ENCODE data around the gene LSM4. TPM values are rescaled to one million over a fixed set of nuclear protein-coding genes. Genes with fewer than 3 reads are reported as not detected.

The LSM4 gene
- total RNA-seq, 1 donor from 2014 or later: 62.5 TPM

DNA sequence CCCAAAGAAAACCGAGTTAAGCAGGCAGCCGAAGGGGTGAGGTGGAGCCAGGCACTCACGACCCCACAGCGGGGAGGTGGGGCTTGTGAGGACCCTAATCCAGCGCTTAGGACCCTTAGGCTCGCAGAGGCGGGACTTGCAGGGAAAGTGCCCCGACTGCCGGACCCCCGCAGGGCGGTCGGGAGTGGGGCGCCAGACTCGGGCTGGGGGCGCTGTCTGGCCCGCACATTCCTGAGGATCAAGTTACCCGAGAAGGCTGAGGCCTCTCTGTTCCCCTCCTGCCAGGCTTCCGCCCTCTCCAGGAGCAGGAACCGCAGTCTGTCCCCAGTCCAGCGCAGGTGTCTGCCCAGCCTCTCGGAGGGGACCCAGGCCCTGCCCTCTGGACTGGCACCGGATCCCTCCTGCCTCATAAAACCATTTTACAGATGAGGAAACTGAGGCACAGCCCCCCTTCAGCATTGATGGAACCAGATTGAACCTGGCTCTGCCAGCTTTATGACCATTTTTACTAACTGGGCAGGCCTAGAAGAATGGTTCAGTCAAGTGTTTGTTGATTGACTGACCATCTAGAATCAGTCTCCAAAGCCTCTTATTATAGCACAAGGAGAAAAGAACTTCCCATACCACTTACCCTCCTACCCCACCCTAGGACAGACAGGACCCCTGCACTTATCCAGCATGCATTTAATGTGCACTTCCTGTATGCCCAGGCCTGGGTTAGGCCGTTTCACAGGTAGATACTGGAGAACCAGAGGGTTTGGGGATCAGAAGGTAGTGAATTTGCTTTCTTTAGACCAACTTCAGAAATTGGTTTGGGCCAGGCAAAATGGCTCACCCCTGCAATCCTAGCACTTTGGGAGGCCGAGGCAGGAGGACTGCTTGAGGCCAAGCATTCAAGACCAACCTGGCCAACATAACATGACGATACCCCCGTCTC is 34.8 kb downstream of the LSM4 start:
- peaks cover 4 to 24% of the 10 kb centered on the region in 2 donors for H3K4me1 ChIP-seq
- intact Hi-C loops (cut with DNase I): no loop called here
- no peaks in the 10 kb centered on the region for H3K27me3 ChIP-seq
- H3K4me3 ChIP-seq: no peak overlapping the region
- no peak for DNase-seq (ENCODE audit: low spot score in 2 of 2)
- H3K9me3 ChIP-seq: no peaks in the 10 kb centered on the region
- TF ChIP-seq, protein P1, sequence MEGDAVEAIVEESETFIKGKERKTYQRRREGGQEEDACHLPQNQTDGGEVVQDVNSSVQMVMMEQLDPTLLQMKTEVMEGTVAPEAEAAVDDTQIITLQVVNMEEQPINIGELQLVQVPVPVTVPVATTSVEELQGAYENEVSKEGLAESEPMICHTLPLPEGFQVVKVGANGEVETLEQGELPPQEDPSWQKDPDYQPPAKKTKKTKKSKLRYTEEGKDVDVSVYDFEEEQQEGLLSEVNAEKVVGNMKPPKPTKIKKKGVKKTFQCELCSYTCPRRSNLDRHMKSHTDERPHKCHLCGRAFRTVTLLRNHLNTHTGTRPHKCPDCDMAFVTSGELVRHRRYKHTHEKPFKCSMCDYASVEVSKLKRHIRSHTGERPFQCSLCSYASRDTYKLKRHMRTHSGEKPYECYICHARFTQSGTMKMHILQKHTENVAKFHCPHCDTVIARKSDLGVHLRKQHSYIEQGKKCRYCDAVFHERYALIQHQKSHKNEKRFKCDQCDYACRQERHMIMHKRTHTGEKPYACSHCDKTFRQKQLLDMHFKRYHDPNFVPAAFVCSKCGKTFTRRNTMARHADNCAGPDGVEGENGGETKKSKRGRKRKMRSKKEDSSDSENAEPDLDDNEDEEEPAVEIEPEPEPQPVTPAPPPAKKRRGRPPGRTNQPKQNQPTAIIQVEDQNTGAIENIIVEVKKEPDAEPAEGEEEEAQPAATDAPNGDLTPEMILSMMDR (IDR thresholded peaks at IDR 0.05): no peak
- peak overlapping the region; percentile 69 for H3K27ac ChIP-seq
- no peaks in the 10 kb centered on the region for H3K36me3 ChIP-seq

DNA sequence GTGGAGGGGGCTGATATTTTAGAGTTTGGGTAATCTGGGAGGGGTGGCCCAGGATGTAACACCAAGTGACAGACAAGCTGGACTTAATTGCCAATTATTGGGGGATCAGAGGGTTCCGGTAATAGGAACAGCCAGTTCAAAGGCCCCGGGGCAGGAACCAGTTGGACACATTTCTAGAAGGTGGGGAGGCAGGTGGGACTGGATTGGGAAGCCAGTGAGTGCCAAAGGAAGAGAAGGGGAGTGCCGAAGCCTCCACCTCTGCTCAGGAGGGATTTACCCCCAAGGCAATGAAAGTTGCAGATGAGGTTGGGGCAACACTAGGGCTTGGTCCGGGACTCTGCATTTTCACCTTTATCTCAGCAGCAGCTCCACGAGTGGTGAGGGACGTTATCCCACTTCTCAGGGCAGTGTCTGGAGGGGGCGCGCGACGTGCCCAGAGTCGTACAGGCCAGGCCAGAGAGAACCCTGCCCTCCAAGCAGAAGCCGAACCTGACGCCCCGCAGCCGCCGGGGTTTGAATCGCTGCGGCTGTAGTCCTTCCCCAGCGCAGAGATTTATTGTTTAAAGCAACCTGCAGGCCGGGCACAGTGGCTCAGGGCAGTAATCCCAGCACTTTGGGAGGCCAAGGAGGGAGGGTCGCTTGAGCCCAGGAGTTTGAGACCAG is 35.8 kb downstream of the LSM4 start:
- intact Hi-C loops (cut with DNase I): no loop called here
- H3K4me1 ChIP-seq: peaks cover 10 to 31% of the 10 kb centered on the region in 2 donors

DNA sequence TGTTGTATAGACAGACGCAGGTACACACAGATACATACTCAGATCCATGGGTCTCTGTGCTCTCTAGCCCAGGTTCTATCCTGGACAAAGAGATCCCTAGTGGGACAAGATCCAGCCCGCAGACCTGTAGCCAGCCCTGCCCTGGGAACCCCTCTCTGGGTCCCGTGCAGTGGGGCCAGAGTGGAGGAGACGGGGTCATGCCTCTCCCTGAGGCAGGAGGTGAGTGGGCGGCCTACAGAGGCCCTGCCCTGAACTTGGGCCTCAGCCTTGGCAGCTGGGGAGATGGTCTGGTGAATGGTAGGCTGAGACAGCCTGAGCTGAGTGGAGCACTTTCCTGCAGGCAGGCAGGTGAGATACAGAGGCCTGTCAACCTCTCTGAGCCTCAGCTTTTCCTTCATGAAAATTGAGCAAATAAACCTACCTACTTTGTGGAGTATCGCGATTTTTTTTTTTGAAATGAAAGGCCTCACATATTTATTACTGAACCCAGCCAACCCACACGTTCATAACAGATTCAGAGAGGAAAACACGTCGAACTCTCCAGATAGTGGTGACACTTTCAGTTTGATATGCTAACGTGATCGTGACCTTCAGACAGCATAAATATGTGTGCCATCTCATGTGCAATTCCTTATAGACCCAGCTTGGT is 38.0 kb downstream of the LSM4 start:
- intact Hi-C loops (cut with DNase I): no loop called here
- Histone ChIP-seq H3K27ac (peak overlapping the region; percentile 34 to 100), H3K4me1 (peaks cover 6 to 14% of the 10 kb centered on the region in 2 donors)

More for the DNA sequence above, 35.8 kb downstream of the LSM4 start:
- H3K27ac ChIP-seq: peak overlapping the region; percentile 69
- H3K9me3 ChIP-seq: no peaks in the 10 kb centered on the region
- no peaks in the 10 kb centered on the region for H3K27me3 ChIP-seq
- no peak for DNase-seq (ENCODE audit: low spot score in 2 of 2)
- no peak overlapping the region for H3K4me3 ChIP-seq
- TF ChIP-seq, protein P1 (IDR thresholded peaks at IDR 0.05): no peak
- H3K36me3 ChIP-seq: no peaks in the 10 kb centered on the region

DNA sequence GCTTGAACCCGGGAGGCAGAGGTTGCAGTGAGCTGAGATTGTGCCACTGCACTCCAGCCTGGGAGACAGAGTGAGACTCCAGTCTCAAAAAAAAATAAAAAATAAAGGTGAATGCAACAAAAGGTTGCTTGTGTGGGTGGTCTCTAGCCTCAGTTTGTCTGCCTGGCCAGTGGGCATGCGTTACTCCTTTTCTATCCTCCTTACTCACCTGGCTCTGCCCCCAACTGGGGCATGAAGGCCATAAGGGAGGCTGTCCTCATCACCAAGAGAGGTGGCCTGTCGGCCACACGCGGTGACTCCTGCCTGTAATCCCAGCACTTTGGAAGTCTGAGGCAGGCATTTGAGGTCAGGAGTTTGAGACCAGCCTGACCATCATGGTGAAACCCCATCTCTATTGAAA is 39.5 kb downstream of the LSM4 start:
- H3K27ac ChIP-seq: peak overlapping the region; percentile 99 to 100
- no peak overlapping the region for H3K4me3 ChIP-seq
- H3K36me3 ChIP-seq: peaks cover 9 to 14% of the 10 kb centered on the region in 2 donors
- intact Hi-C loops (cut with DNase I): no loop called here
- H3K4me1 ChIP-seq: peaks cover 12 to 21% of the 10 kb centered on the region in 2 donors
- DNase-seq (ENCODE audit: low spot score in 2 of 2): no peak
- TF ChIP-seq, protein P1 (IDR thresholded peaks at IDR 0.05): no peak
- no peaks in the 10 kb centered on the region for H3K27me3 ChIP-seq
- no peaks in the 10 kb centered on the region for H3K9me3 ChIP-seq

More for the DNA sequence above, 38.0 kb downstream of the LSM4 start:
- Histone ChIP-seq H3K27me3 (no peaks in the 10 kb centered on the region), H3K4me3 (no peak overlapping the region), H3K9me3 (no peaks in the 10 kb centered on the region), H3K36me3 (peaks cover 0 to 6% of the 10 kb centered on the region in 2 donors)
- DNase-seq (ENCODE audit: low spot score in 2 of 2): no peak
- TF ChIP-seq, protein P1 (IDR thresholded peaks at IDR 0.05): no peak

DNA sequence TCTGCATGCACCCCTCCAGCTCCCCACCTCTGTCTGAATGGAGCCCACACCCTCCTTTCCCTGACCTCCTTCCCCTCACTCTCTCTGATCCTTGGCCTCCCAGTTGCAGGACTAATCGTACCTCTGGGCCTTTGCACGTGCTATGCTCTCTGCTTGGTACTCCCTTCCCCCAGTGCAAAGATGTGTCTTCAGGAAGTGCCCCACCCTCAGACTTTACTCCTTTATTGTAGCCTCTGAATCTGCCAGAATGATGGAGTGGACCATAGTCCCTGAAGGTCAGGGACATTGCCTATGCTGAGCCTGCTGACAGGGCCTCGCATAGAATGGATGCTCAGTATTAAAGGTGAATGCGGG is 40.1 kb downstream of the LSM4 start:
- Histone ChIP-seq H3K27me3 (no peaks in the 10 kb centered on the region), H3K27ac (peak overlapping the region; percentile 99 to 100), H3K36me3 (peaks cover 13 to 20% of the 10 kb centered on the region in 2 donors), H3K4me3 (peak overlapping the region; percentile 60 to 71), H3K9me3 (no peaks in the 10 kb centered on the region), H3K4me1 (peaks cover 15 to 26% of the 10 kb centered on the region in 2 donors)
- TF ChIP-seq, protein P1 (IDR thresholded peaks at IDR 0.05): no peak
- no peak for DNase-seq (ENCODE audit: low spot score in 2 of 2)
- intact Hi-C loops (cut with DNase I): loop anchor here (1.0 kb wide), 2 partner anchors 19 to 46 kb away; no protein-coding TSS in a partner anchor

Measured in ascending aorta (tissue), 2 donors.